Activated naive CD8-positive, alpha-beta T cell treated with anti-CD3 and anti-CD28 coated beads, Interleukin-2, amount 50 U/mL, for 24 hours (primary cell): ENCODE data around the gene BMPR1B.

ENCODE experiments used
- ATAC-seq: fragments of 150-1000 bp; cut with Tn5 transposase; one replicate; pipeline ENCODE4 v1.10.0; 2021
- DNase-seq: peaks from one replicate; pipeline ENCODE4 v3.0.0; 2021
- H3K27ac Mint-ChIP-seq: one replicate; pipeline ENCODE4 v1.8.0; 2021; ENCODE audit warnings: mild to moderate bottlenecking, mixed read lengths
- H3K27me3 Mint-ChIP-seq: one replicate; pipeline ENCODE4 v1.8.0; 2021; ENCODE audit warnings: mixed read lengths
- H3K36me3 Mint-ChIP-seq: one replicate; pipeline ENCODE4 v1.8.0; 2021; ENCODE audit warnings: low read depth, mixed read lengths
- H3K4me1 Mint-ChIP-seq: one replicate; pipeline ENCODE4 v1.8.0; 2021; ENCODE audit warnings: mixed read lengths
- H3K4me3 Mint-ChIP-seq: one replicate; pipeline ENCODE4 v1.8.0; 2021; ENCODE audit warnings: mild to moderate bottlenecking, moderate library complexity, mixed read lengths
- H3K9me3 Mint-ChIP-seq: one replicate; pipeline ENCODE4 v1.8.0; 2021; ENCODE audit warnings: mixed read lengths

BMPR1B gene

GRCh38 chr4:94889523-94889922, 131.8 kb downstream of the BMPR1B start:
- Mint-ChIP-seq H3K27ac (no peak overlapping the region), H3K27me3 (peaks cover 3% of the 10 kb centered on the region), H3K36me3 (no peaks in the 10 kb centered on the region), H3K4me3 (no peak overlapping the region), H3K4me1 (no peaks in the 10 kb centered on the region), H3K9me3 (no peaks in the 10 kb centered on the region)
- DNase-seq = no peak
- ATAC-seq = no peak

GRCh38 chr4:94889946-94890345, 132.2 kb downstream of the BMPR1B start:
- peaks cover 3% of the 10 kb centered on the region for H3K27me3 Mint-ChIP-seq
- H3K4me1 Mint-ChIP-seq = no peaks in the 10 kb centered on the region
- H3K4me3 Mint-ChIP-seq = no peak overlapping the region
- no peak overlapping the region for H3K27ac Mint-ChIP-seq
- H3K9me3 Mint-ChIP-seq = no peaks in the 10 kb centered on the region
- DNase-seq = no peak
- H3K36me3 Mint-ChIP-seq = no peaks in the 10 kb centered on the region
- no peak for ATAC-seq

DNA sequence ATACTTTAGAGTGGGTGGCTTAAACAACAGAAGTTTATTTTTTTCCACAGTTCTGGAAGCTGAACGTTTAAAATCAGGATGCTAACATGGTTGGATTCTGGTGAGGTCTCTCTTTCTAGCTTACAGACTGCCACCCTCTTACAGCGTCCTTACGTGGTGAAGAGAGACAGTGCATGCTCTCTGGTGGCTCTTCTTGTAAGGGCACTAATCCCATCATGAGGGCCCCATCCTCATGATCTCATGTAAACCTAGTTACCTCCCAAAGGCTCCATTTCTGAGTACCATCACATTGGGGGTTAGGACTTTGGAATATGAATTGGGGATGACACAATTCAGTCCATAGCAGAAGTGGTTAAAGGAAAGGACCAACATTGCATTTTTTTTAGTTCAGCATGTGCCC, 132.8 kb downstream of the BMPR1B start:
- peaks cover 3% of the 10 kb centered on the region for H3K27me3 Mint-ChIP-seq
- no peaks in the 10 kb centered on the region for H3K9me3 Mint-ChIP-seq
- no peak overlapping the region for H3K4me3 Mint-ChIP-seq
- no peaks in the 10 kb centered on the region for H3K4me1 Mint-ChIP-seq
- no peak for DNase-seq
- H3K27ac Mint-ChIP-seq = no peak overlapping the region
- no peak for ATAC-seq
- H3K36me3 Mint-ChIP-seq = no peaks in the 10 kb centered on the region

DNA sequence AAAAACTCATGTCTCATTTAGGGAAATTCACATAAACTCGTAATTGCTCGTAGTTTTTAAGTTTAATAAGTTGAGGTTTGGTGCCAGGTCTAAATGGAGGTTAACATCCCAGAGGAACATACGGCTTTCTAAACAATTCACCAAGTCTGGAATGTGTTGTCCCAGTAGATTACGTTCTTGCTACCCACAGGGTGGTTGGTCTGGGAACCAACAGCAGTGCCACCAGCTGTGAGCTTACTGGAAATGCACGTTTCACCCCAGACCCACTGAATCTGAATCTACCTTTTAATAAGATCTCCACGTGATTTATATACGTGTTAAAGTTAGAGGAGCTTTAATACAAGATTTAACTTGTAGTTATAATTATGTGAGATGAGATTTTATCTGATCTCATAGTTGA, 134.3 kb downstream of the BMPR1B start:
- H3K4me1 Mint-ChIP-seq = no peaks in the 10 kb centered on the region
- H3K27ac Mint-ChIP-seq = no peak overlapping the region

GRCh38 chr4:94895081-94895480, 137.3 kb downstream of the BMPR1B start:
- H3K4me3 Mint-ChIP-seq = no peak overlapping the region
- H3K4me1 Mint-ChIP-seq = no peaks in the 10 kb centered on the region
- no peak for DNase-seq
- no peaks in the 10 kb centered on the region for H3K27me3 Mint-ChIP-seq
- no peak for ATAC-seq
- no peaks in the 10 kb centered on the region for H3K9me3 Mint-ChIP-seq
- H3K27ac Mint-ChIP-seq = no peak overlapping the region
- no peaks in the 10 kb centered on the region for H3K36me3 Mint-ChIP-seq

More for the DNA sequence above, 134.3 kb downstream of the BMPR1B start:
- DNase-seq (no peak), ATAC-seq (no peak)
- no peaks in the 10 kb centered on the region for H3K9me3 Mint-ChIP-seq
- H3K27me3 Mint-ChIP-seq = no peaks in the 10 kb centered on the region
- H3K4me3 Mint-ChIP-seq = no peak overlapping the region
- H3K36me3 Mint-ChIP-seq = no peaks in the 10 kb centered on the region

- Mint-ChIP-seq H3K27ac (no peak overlapping the region), H3K36me3 (no peaks in the 10 kb centered on the region), H3K27me3 (no peaks in the 10 kb centered on the region), H3K4me1 (no peaks in the 10 kb centered on the region), H3K9me3 (no peaks in the 10 kb centered on the region), H3K4me3 (no peak overlapping the region)
- DNase-seq (no peak), ATAC-seq (no peak)
Measured at GRCh38 chr4:94897023-94897422, 139.3 kb downstream of the BMPR1B start.

- Mint-ChIP-seq H3K36me3 (no peaks in the 10 kb centered on the region), H3K27ac (no peak overlapping the region), H3K4me3 (no peak overlapping the region), H3K27me3 (no peaks in the 10 kb centered on the region), H3K4me1 (no peaks in the 10 kb centered on the region), H3K9me3 (no peaks in the 10 kb centered on the region)
- DNase-seq (no peak), ATAC-seq (no peak)
Measured at GRCh38 chr4:94905511-94905910, 147.8 kb downstream of the BMPR1B start.

DNA sequence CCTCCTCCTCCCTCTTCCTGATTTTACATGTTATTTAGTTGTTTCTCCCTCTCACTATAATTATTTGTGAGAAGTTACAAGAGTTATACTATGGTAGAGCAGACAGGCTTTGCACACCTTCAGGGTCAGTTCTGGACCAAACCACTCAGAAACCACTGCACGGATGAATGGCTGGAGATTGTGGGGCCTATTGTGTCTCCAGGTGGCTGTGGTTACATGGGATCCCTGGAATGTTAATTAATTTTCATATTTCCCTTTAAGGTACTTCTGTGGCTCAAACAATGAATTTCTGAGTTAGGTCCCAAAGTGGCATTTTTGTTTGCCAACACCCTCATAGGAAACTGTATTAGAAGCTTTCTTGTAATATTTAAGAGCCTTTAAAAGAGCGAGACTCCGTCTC, 151.9 kb downstream of the BMPR1B start:
- Mint-ChIP-seq H3K4me1 (peaks cover 6% of the 10 kb centered on the region), H3K36me3 (no peaks in the 10 kb centered on the region), H3K27me3 (no peaks in the 10 kb centered on the region), H3K27ac (no peak overlapping the region), H3K4me3 (no peak overlapping the region), H3K9me3 (no peaks in the 10 kb centered on the region)
- ATAC-seq (no peak), DNase-seq (no peak)

DNA sequence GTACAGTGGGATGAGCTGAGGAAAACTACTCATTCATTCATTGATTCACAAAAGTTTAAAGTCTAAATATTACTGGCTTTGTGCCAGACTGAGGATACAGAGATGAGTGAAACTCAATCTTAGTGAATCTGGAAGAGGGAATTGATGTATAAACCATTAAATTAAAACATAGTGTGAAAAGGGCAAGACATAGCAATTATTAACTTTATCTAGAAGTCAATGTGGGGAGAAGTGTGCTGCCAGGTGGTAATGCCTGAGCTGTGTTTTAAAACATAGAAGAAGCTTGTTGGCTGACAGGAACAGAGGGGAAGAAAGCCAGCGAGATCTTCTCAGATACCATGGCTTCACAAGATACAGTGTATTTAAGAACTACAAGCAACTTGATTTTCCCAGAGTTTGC, 153.4 kb downstream of the BMPR1B start:
- Mint-ChIP-seq H3K9me3 (peaks cover 3% of the 10 kb centered on the region), H3K4me1 (peaks cover 6% of the 10 kb centered on the region), H3K27me3 (no peaks in the 10 kb centered on the region), H3K36me3 (no peaks in the 10 kb centered on the region), H3K4me3 (no peak overlapping the region), H3K27ac (no peak overlapping the region)
- ATAC-seq = no peak
- no peak for DNase-seq

GRCh38 chr4:94912606-94913005, 154.9 kb downstream of the BMPR1B start:
- Mint-ChIP-seq H3K4me3 (no peak overlapping the region), H3K27me3 (no peaks in the 10 kb centered on the region)

GRCh38 chr4:94913316-94913715, 155.6 kb downstream of the BMPR1B start:
- H3K36me3 Mint-ChIP-seq = no peaks in the 10 kb centered on the region
- no peaks in the 10 kb centered on the region for H3K27me3 Mint-ChIP-seq
- DNase-seq (no peak), ATAC-seq (no peak)
- peaks cover 12% of the 10 kb centered on the region for H3K9me3 Mint-ChIP-seq
- no peak overlapping the region for H3K27ac Mint-ChIP-seq
- H3K4me1 Mint-ChIP-seq = peaks cover 6% of the 10 kb centered on the region
- no peak overlapping the region for H3K4me3 Mint-ChIP-seq

More at GRCh38 chr4:94912606-94913005, 154.9 kb downstream of the BMPR1B start:
- Mint-ChIP-seq H3K4me1 (peaks cover 6% of the 10 kb centered on the region), H3K36me3 (no peaks in the 10 kb centered on the region), H3K27ac (no peak overlapping the region), H3K9me3 (peaks cover 11% of the 10 kb centered on the region)
- ATAC-seq = no peak
- no peak for DNase-seq

- H3K27ac Mint-ChIP-seq = no peak overlapping the region
- ATAC-seq (no peak), DNase-seq (no peak)
- no peaks in the 10 kb centered on the region for H3K27me3 Mint-ChIP-seq
- peaks cover 6% of the 10 kb centered on the region for H3K4me1 Mint-ChIP-seq
- H3K9me3 Mint-ChIP-seq = peaks cover 12% of the 10 kb centered on the region
- no peak overlapping the region for H3K4me3 Mint-ChIP-seq
- H3K36me3 Mint-ChIP-seq = no peaks in the 10 kb centered on the region
Measured at GRCh38 chr4:94917146-94917545, 159.4 kb downstream of the BMPR1B start.

- Mint-ChIP-seq H3K4me1 (peaks cover under 1% of the 10 kb centered on the region), H3K27me3 (no peaks in the 10 kb centered on the region), H3K27ac (no peak overlapping the region), H3K9me3 (peaks cover 12% of the 10 kb centered on the region), H3K36me3 (no peaks in the 10 kb centered on the region), H3K4me3 (no peak overlapping the region)
- ATAC-seq = no peak
- no peak for DNase-seq
Measured at GRCh38 chr4:94918543-94918942, 160.8 kb downstream of the BMPR1B start.

GRCh38 chr4:94920369-94920768, 162.6 kb downstream of the BMPR1B start:
- H3K27me3 Mint-ChIP-seq = no peaks in the 10 kb centered on the region
- ATAC-seq (no peak), DNase-seq (no peak)
- H3K36me3 Mint-ChIP-seq = no peaks in the 10 kb centered on the region
- no peaks in the 10 kb centered on the region for H3K4me1 Mint-ChIP-seq
- H3K4me3 Mint-ChIP-seq = no peak overlapping the region
- H3K27ac Mint-ChIP-seq = no peak overlapping the region
- peaks cover 9% of the 10 kb centered on the region for H3K9me3 Mint-ChIP-seq

DNA sequence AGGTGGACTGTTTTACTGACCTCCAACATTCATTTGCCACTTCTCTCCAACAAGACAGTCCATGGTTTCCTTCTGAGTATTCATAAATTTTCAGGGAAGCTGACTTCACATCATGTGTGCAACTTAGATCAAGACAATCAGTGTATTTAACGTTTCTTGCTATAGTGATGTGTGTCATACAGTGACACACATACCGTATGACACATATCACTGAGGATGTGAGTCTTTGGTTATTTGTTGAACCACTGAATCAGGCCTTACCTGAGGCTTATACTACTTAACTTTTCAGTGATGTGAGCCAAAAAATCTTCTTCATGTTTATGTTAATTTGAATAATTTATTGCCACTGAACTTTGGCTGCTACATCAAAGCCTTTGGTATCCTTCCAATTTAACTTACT, 166.8 kb downstream of the BMPR1B start:
- ATAC-seq (no peak), DNase-seq (no peak)
- Mint-ChIP-seq H3K9me3 (no peaks in the 10 kb centered on the region), H3K4me1 (no peaks in the 10 kb centered on the region), H3K4me3 (no peak overlapping the region), H3K27me3 (no peaks in the 10 kb centered on the region), H3K27ac (no peak overlapping the region), H3K36me3 (no peaks in the 10 kb centered on the region)

GRCh38 chr4:94925764-94926347, 168.1 kb downstream of the BMPR1B start:
- Mint-ChIP-seq H3K27me3 (no peaks in the 10 kb centered on the region), H3K9me3 (no peaks in the 10 kb centered on the region), H3K27ac (no peak overlapping the region), H3K4me3 (no peak overlapping the region), H3K4me1 (no peaks in the 10 kb centered on the region), H3K36me3 (no peaks in the 10 kb centered on the region)
- DNase-seq = no peak
- ATAC-seq = no peak
